Stomach (tissue), 4 donors: ENCODE measurements around the gene IFIH1.

Source experiments
- CTCF ChIP-seq, 7 experiments: fragments of 450-650 bp in 4 of 7; fragments of 200-600 bp in 3 of 7; sonication (generic) in 3 of 7; IDR thresholded peaks; one replicate each; pipeline ENCODE4 v1.5.1; 2016 to 2019; ENCODE audit warnings: antibody characterized with exemption in 7 of 7, control low read depth in 2 of 7, mild to moderate bottlenecking in 1 of 7
- EP300 ChIP-seq: sonication (generic); formaldehyde crosslinking; IDR thresholded peaks from one replicate; pipeline ENCODE4 v1.6.1; 2017; ENCODE audit warnings: antibody characterized with exemption
- POLR2A ChIP-seq, 4 donors: fragments of 450-650 bp; IDR thresholded peaks; one replicate each; pipeline ENCODE4 v1.6.1; 2016; ENCODE audit warnings: antibody characterized with exemption in 4 of 4, control low read depth in 2 of 4, mild to moderate bottlenecking in 1 of 4, moderate library complexity in 1 of 4
- POLR2AphosphoS5 ChIP-seq, 3 donors: sonication (generic); formaldehyde crosslinking; IDR thresholded peaks; one replicate each; pipeline ENCODE4 v1.6.1; 2016; ENCODE audit warnings: antibody characterized with exemption in 3 of 3

- no peak for TF ChIP-seq CTCF (IDR thresholded peaks at IDR 0.05)
- TF ChIP-seq POLR2AphosphoS5 (IDR thresholded peaks at IDR 0.05) = no peak
- no peak for TF ChIP-seq EP300
- no peak for TF ChIP-seq POLR2A (IDR thresholded peaks at IDR 0.05)
Observed at GRCh38 chr2:162258686-162259085, 59.8 kb downstream of the IFIH1 start.
